Neutrophil (primary cell): ENCODE results near the gene RASGEF1B.

Experiments used
- H3K27ac ChIP-seq: fragments of 200-600 bp; sonication (generic); 2 replicates; pipeline ENCODE4 v1.5.1; 2016; ENCODE audit warnings: mild to moderate bottlenecking, moderate library complexity
- H3K27me3 ChIP-seq: fragments of 200-600 bp; sonication (generic); 2 replicates; pipeline ENCODE4 v1.6.0; 2016; ENCODE audit warnings: mild to moderate bottlenecking
- H3K36me3 ChIP-seq: fragments of 200-600 bp; sonication (generic); 2 replicates; pipeline ENCODE4 v1.5.1; 2017
- H3K4me1 ChIP-seq, 2 experiments: fragments of 200-600 bp in 1 of 2; sonication (generic) in 1 of 2; 1 replicate in 1 of 2; 2 replicates in 1 of 2; pipeline versions ENCODE4 v1.5.1 to v1.6.1; 2013 to 2016; ENCODE audit warnings: low read depth in 1 of 2, low read length in 1 of 2, mild to moderate bottlenecking in 1 of 2, moderate library complexity in 1 of 2; ENCODE audit not compliant: control insufficient read depth in 1 of 2, insufficient read depth in 1 of 2
- H3K4me3 ChIP-seq, 2 experiments: fragments of 200-600 bp in 1 of 2; sonication (generic) in 1 of 2; 1 replicate in 1 of 2; 2 replicates in 1 of 2; pipeline ENCODE4 v1.5.1; 2013 to 2016; ENCODE audit warnings: low read depth in 1 of 2, low read length in 1 of 2, mild to moderate bottlenecking in 1 of 2, moderate library complexity in 1 of 2
- H3K9me3 ChIP-seq: fragments of 200-600 bp; sonication (generic); 2 replicates; pipeline ENCODE4 v1.5.1; 2016
- TF ChIP-seq, protein P1 (sequence below): fragments of 200-600 bp; sonication (generic); IDR thresholded peaks from 2 replicates; pipeline ENCODE4 v1.5.1; 2016; ENCODE audit warnings: antibody characterized with exemption

RASGEF1B gene

GRCh38 chr4:81504112-81505003 is 32.7 kb upstream of the RASGEF1B start:
- TF ChIP-seq, protein P1, sequence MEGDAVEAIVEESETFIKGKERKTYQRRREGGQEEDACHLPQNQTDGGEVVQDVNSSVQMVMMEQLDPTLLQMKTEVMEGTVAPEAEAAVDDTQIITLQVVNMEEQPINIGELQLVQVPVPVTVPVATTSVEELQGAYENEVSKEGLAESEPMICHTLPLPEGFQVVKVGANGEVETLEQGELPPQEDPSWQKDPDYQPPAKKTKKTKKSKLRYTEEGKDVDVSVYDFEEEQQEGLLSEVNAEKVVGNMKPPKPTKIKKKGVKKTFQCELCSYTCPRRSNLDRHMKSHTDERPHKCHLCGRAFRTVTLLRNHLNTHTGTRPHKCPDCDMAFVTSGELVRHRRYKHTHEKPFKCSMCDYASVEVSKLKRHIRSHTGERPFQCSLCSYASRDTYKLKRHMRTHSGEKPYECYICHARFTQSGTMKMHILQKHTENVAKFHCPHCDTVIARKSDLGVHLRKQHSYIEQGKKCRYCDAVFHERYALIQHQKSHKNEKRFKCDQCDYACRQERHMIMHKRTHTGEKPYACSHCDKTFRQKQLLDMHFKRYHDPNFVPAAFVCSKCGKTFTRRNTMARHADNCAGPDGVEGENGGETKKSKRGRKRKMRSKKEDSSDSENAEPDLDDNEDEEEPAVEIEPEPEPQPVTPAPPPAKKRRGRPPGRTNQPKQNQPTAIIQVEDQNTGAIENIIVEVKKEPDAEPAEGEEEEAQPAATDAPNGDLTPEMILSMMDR, result no peak
- no peak overlapping the region for H3K27ac ChIP-seq
- H3K27me3 ChIP-seq, result peaks cover 78% of the 10 kb centered on the region
- H3K4me1 ChIP-seq, result peaks cover 9% of the 10 kb centered on the region in 2 experiments
- no peaks in the 10 kb centered on the region for H3K36me3 ChIP-seq
- no peaks in the 10 kb centered on the region for H3K9me3 ChIP-seq
- no peak overlapping the region for H3K4me3 ChIP-seq

DNA sequence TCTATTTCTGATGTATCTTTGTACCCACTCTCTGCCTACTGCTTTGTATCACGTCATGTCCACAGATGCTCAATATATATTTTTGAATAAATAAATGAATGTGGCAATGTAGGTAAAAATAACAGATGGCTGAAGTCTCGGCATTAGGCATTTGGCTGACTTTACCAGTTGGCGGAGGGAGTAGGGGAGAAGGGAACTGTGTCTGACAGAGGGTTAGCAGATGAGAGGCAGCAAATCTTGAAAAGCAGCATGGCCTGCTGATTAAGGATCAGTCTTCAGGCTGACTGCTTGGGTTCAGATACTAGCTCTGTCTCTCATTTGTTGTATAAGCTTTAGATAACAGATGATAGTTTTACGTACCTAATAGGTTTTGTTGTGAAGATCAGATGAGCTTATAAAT is 31.9 kb upstream of the RASGEF1B start:
- Histone ChIP-seq H3K27me3 (peaks cover 78% of the 10 kb centered on the region), H3K36me3 (no peaks in the 10 kb centered on the region), H3K4me3 (no peak overlapping the region), H3K27ac (no peak overlapping the region), H3K4me1 (peaks cover 4 to 9% of the 10 kb centered on the region in 2 experiments), H3K9me3 (no peaks in the 10 kb centered on the region)
- TF ChIP-seq, protein P1, result no peak

DNA sequence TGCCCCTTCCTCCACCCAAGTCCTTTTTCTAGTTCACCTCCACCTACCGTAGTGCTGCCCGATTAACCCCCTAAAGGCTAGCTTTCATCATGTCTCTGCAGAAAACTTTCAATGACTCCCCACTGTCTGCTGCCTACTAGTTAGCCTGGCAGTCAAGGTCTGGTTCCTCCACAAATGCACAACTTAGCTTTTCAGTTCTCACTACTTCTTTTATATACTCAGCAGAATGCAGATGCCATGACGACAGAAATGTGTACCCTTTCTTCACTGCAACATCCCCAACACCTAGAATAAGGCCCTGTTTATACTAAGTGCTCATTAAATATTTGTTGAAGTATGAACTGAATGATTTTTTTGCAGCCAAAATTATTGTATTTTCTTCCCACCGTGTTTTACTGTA is 30.9 kb upstream of the RASGEF1B start:
- TF ChIP-seq, protein P1, result no peak
- Histone ChIP-seq H3K4me1 (peaks cover 4 to 9% of the 10 kb centered on the region in 2 experiments), H3K27ac (no peak overlapping the region), H3K27me3 (peaks cover 77% of the 10 kb centered on the region), H3K9me3 (no peaks in the 10 kb centered on the region), H3K4me3 (no peak overlapping the region), H3K36me3 (no peaks in the 10 kb centered on the region)

- H3K27me3 ChIP-seq, result peaks cover 56% of the 10 kb centered on the region
- H3K9me3 ChIP-seq, result no peaks in the 10 kb centered on the region
- no peak overlapping the region for H3K27ac ChIP-seq
- TF ChIP-seq, protein P1, result no peak
- peaks cover 2 to 4% of the 10 kb centered on the region in 2 experiments for H3K4me1 ChIP-seq
- no peak overlapping the region for H3K4me3 ChIP-seq
- no peaks in the 10 kb centered on the region for H3K36me3 ChIP-seq
Measured at GRCh38 chr4:81499840-81500239, 28.1 kb upstream of the RASGEF1B start.

DNA sequence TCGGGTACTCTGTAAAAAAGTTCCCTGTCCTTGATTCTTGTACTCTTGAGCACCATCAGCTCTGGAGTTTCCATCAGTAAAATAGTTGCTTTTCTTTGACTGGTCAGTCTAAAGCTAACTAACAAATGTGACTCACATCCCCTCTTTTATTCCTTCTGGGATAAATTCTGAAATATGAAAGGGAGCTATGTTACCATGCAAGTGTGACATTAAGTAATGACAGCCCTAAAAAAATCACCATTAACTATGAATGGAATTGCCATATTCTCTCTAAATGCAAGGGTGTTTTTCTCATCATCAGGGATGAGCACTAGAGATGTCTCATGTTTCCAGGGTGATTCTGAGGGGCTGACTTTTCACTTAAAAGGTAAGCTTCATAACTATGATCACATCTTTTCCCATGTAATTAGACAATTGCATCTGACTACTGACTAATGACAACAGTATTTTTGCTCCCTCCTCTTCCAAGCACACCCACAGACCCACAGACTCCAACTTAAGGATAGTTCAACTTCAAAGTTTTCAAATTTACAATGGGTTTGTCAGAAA is 26.9 kb upstream of the RASGEF1B start:
- TF ChIP-seq, protein P1, result no peak

More for the DNA sequence above, 26.9 kb upstream of the RASGEF1B start:
- Histone ChIP-seq H3K36me3 (no peaks in the 10 kb centered on the region), H3K4me3 (no peak overlapping the region), H3K27ac (no peak overlapping the region), H3K9me3 (no peaks in the 10 kb centered on the region), H3K27me3 (peaks cover 50% of the 10 kb centered on the region), H3K4me1 (peaks cover 6 to 8% of the 10 kb centered on the region in 2 experiments)
